HG03064 (cell line): ENCODE results near the gene CCDC13.
A peak's percentile ranks its signal among the peaks of the same experiment; 100 is the strongest.

Experiments
- ATAC-seq: cut with Tn5 transposase; IDR thresholded peaks from one replicate; pipeline ENCODE4 v1.9.1; 2021; ENCODE audit warnings: low read depth; ENCODE audit not compliant: unreplicated experiment

CCDC13 gene

GRCh38 chr3:42801048-42801620, 28.1 kb upstream of the CCDC13 start:
- ATAC-seq, result no peak

- no peak for ATAC-seq
These were observed 27.2 kb upstream of the CCDC13 start for GRCh38 chr3:42800251-42800650.

GRCh38 chr3:42799376-42799775, 26.3 kb upstream of the CCDC13 start:
- no peak for ATAC-seq

- no peak for ATAC-seq
These were observed 23.4 kb upstream of the CCDC13 start for GRCh38 chr3:42796332-42796885.

GRCh38 chr3:42795621-42796181, 22.6 kb upstream of the CCDC13 start:
- ATAC-seq, result no peak

- ATAC-seq, result no peak
These were observed 17.7 kb upstream of the CCDC13 start for GRCh38 chr3:42790714-42791229.

- no peak for ATAC-seq
These were observed 13.6 kb upstream of the CCDC13 start for GRCh38 chr3:42786631-42787030.

- ATAC-seq, result no peak
These were observed 13.2 kb upstream of the CCDC13 start for GRCh38 chr3:42786212-42786611.

GRCh38 chr3:42780892-42781700, 8.0 kb upstream of the CCDC13 start:
- no peak for ATAC-seq

- no peak for ATAC-seq
These were observed 7.3 kb upstream of the CCDC13 start for GRCh38 chr3:42780398-42780797.

GRCh38 chr3:42778644-42779043, 5.6 kb upstream of the CCDC13 start:
- ATAC-seq, result no peak

GRCh38 chr3:42773409-42773751, 327 bp upstream of the CCDC13 start:
- ATAC-seq, result peak; percentile 8

- no peak for ATAC-seq
These were observed 1.8 kb downstream of the CCDC13 start for GRCh38 chr3:42771271-42771670.

GRCh38 chr3:42769477-42770131, 3.4 kb downstream of the CCDC13 start:
- no peak for ATAC-seq

- ATAC-seq, result no peak
These were observed 8.3 kb downstream of the CCDC13 start for GRCh38 chr3:42764561-42765295.

- no peak for ATAC-seq
These were observed 8.9 kb downstream of the CCDC13 start for GRCh38 chr3:42764115-42764514.

GRCh38 chr3:42763021-42763420, 10.0 kb downstream of the CCDC13 start:
- ATAC-seq, result no peak

- ATAC-seq, result no peak
These were observed 10.9 kb downstream of the CCDC13 start for GRCh38 chr3:42762046-42762724.

- no peak for ATAC-seq
These were observed 14.9 kb downstream of the CCDC13 start for GRCh38 chr3:42758126-42758525.

- ATAC-seq, result no peak
These were observed 16.3 kb downstream of the CCDC13 start for GRCh38 chr3:42756681-42757213.
